GM19035 (cell line): Measurements from ENCODE around the gene KDM4B.

Experiments
- ATAC-seq: cut with Tn5 transposase; IDR thresholded peaks from one replicate; pipeline ENCODE4 v1.9.1; 2021; ENCODE audit not compliant: unreplicated experiment

KDM4B gene

DNA sequence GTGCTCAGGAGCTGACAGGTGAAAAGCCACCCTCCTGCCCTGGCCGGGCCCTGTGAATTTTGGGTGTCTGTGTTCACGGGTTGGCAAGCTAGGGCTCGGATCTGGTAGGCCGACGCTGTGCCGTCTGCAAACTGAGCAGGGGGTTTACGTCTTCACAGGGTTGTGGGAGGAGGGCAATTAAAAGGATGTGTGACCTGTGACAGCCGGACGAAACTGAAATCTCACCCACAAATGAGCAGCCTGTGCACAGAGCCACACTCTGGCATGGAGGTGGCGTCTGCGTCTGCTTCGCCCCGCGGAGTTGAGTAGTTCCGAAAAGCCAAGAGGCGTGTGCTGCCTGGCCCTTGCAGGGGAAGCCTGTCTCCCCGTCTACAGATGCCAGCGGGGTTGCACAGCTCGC, 117.3 kb downstream of the KDM4B start:
- ATAC-seq = no peak

DNA sequence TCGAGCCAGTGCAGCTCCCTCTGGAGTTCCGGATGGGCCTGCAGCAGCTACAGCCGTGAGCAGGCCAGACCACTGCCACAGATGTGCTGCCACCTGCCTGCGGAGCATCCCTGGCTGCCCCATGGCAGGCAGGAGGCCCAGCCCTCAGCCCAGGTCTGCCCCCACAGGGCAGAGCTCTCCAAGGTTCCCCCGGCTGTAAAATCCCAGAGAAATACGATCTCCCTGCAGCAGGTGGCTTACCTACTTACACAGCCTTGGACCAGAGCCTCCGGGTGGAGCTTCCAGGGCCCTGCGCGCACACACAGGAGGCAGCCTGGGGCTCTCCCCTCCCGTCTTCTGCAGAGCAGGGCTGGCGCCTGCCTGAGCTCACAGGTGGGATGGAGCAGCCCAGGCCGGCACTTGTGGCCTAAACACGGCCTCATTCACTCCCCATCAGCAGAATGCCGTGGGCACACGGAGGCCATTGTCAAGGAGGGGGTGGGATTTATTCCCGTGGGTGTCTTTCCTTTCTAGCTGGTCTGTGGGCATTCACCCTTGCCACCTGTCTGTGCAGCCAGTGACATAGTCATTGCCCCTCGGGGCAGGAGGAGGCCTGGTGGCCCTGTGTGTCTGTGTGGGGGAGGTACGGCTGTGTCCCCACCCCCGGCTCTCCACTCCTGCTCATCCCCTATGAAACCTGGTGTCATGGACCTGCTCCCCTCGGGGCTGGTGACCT, 118.0 kb downstream of the KDM4B start:
- ATAC-seq = no peak

- no peak for ATAC-seq
Measured at GRCh38 chr19:5089283-5089682, 120.4 kb downstream of the KDM4B start.

DNA sequence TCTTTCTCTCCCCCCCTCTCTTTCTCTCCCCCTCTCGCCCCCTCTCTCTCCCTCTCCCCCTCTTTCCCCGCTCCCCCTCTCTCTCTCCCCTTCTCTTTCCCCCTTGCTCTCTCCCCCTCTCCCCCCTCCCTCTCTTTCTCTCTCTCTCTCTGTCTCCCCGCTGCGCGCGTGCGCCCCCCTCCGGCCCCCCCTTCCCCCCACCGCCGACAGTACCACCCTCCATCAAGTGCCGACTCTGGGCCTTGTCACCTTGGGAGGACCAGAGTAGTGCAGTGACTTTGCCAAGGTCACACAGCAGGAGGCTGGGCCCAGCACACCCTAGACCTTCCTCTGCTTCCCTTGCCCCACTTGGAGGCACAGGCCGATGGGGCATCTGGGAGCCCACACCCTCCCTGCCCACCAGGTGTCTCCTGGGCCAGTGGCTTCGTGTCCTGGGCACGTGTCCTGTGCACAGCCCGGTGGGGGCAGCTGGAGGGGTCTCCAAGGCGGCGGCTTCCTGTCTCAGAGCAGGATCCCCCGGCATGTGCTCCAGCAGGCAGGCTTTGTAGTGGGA, 121.6 kb downstream of the KDM4B start:
- no peak for ATAC-seq

DNA sequence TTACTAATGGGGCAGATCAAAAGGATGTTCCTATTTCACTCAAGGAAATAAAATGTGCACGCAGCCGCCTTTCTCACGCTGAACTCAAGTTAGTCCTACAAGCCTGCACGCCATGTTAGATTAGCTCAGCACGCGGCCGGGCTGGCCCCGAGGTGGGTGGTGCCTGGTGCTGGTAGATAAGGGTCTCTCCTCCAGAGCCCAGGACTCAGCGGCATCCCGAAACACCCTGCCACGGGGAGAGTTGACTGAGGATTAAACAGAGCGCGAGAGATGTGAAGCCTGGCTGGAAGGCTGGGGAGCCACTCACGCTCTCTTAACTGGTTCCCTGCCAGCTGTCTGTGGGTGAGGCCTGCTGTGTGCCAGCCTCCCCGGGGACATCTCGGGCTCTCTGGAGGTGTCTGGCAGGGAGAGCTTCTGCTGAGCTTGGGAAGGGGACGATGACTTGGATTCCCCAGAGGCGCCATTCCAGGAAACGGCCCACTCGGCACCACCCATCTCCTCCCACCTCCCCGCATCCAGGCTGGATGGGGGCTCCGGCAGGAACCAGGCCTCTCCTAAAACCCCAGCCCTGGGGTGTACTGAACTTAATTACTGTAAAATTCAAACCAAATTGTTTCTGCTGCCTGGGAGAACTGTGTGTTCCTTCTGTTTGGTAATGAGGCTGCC, 122.2 kb downstream of the KDM4B start:
- ATAC-seq = no peak

DNA sequence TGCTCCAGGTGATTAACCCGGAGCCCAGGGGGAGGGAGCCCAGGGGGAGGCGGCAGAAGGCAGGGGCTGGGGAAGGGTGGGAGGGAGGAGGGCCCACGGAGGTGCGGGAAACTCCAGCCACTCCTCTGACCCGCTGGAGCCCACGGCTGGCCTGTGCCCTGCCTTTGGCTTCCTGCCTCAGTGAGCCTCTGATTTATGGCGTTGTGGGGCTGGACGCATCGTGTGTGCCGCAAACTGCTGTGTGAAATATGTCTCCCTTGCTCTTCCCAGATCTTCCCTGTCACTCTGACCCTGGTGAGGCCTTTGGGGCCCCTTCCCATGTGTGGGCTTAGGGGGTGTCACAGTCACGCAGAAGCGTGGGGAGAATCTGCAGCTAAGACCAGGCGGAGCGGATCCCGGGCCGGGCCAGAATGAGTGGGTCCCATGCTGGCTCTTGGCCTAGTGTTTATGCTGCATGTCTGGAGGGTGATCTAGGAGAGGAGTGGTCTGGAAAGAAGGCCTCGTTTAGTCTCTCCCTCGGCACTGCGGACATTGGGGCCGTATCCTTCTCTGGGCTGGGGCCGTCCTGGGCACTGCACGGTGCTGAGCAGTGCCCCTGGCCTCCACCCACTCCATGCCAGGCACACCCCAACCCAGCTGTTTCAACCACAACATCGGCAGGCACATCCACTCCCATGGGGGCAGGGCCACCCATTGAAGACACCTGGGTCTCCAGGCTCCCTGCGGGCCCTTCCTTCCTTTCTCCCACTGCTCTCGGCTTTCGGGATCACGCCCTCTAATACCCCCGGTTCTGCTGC, 123.0 kb downstream of the KDM4B start:
- no peak for ATAC-seq

DNA sequence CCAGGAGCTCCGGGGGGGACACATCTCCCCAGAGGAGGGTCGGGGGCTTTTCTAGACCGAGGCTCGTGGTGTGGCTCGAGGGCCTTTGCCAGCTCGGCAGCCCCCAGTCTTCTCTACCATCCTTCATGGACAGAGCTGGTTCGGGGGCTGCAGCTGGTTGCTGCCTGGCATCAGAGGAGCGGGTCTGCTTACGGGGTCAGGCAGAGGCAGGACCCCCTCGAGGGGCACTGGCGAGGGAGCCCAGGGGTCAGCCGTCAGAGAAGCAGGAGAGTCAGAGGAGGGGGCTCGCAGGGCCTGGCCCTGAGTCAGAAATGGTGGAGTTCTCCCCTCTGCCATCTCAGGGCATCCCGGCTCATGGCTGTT, 123.5 kb downstream of the KDM4B start:
- no peak for ATAC-seq

DNA sequence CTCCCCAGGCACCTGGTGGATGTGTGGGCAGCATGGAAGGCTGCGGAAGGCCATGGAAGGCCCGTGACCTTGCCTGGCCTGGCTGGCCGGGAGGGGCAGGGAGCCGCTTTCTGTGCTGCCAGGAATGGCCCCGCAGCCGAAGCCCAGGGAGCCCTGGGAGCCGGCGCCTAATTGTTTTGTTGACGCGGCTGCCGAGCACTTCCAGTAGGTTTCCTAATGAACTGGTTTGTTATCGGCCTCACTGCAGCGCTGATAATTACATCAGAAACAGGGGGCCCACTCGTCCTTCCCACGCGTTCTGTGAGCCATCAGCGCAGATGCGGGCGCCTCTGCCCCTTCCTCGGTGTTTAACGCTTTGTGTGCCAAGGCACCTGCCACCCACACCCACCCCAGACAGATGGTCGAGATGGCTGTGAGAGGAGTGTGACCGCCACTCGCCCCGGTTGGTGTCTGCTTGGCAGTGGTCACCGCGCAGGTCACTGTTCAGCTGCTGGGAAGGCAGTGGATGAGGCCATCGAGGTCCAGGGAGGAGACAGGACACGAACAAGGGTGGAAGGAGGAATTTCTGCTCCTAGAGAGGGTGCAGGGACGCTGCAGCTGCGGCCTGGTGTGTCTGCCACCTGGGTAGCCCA, 124.5 kb downstream of the KDM4B start:
- no peak for ATAC-seq

- ATAC-seq = no peak
Measured at GRCh38 chr19:5093948-5094718, 125.2 kb downstream of the KDM4B start.

- no peak for ATAC-seq
Measured at GRCh38 chr19:5094768-5095567, 126.1 kb downstream of the KDM4B start.

DNA sequence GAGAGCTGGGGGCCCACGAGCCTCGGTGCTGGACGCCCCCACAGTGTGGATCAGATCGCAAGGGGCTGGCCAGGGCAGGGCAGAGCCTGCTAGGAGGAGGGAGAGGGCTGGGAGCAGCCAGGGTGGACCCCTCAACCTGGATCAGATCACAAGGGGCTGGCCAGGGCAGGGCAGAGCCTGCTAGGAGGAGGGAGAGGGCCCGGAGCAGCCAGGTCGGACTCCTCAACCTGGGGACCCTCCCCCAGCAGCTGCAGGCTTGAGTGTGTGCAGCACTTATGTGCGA, 126.6 kb downstream of the KDM4B start:
- ATAC-seq = no peak

DNA sequence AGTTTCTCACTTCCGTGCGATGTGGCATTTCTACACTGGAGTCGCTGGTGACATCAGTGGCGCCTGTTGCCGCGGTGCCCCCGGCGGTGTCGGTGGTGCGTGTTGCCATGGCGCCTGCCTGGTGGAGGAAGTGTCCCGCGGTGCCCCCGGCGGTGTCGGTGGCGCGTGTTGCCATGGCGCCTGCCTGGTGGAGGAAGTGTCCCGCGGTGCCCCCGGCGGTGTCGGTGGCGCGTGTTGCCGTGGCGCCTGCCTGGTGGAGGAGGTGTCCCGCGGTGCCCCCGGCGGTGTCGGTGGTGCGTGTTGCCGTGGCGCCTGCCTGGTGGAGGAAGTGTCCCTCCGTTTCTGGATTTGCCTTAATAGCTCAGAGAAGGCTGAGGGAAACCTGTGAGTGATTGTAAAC, 127.6 kb downstream of the KDM4B start:
- no peak for ATAC-seq

GRCh38 chr19:5097331-5097930, 128.5 kb downstream of the KDM4B start:
- no peak for ATAC-seq

GRCh38 chr19:5097959-5098623, 129.2 kb downstream of the KDM4B start:
- ATAC-seq = no peak

GRCh38 chr19:5098646-5099045, 129.7 kb downstream of the KDM4B start:
- ATAC-seq = no peak

GRCh38 chr19:5099701-5100221, 130.8 kb downstream of the KDM4B start:
- ATAC-seq = no peak

GRCh38 chr19:5101871-5102270, 133.0 kb downstream of the KDM4B start:
- no peak for ATAC-seq

- ATAC-seq = no peak
Measured at GRCh38 chr19:5102520-5102919, 133.6 kb downstream of the KDM4B start.
